ENCODE measurements around the gene VAMP8.

- TF ChIP-seq FOXM1 (IDR thresholded peaks at IDR 0.05; ENCODE audit: borderline replicate concordance) (no peak), PKNOX1 (IDR thresholded peaks at IDR 0.05) (no peak), BHLHE40 (IDR thresholded peaks at IDR 0.05; ENCODE audit: borderline replicate concordance) (no peak), SUZ12 (IDR thresholded peaks at IDR 0.05) (no peak), SP1 (IDR thresholded peaks at IDR 0.05) (no peak), FOXA1 (IDR thresholded peaks at IDR 0.05) (no peak), ELF4 (IDR thresholded peaks at IDR 0.05) (no peak), FOXK2 (IDR thresholded peaks at IDR 0.05) (no peak), NFRKB (IDR thresholded peaks at IDR 0.05) (no peak), ARNT (IDR thresholded peaks at IDR 0.05) (no peak)
Observed at GRCh38 chr2:85549095-85549494, 28.3 kb upstream of the VAMP8 start.
